AG04450 (cell line): ENCODE results near the gene LTBP1. TPM values are rescaled to one million over a fixed set of nuclear protein-coding genes. Genes with fewer than 3 reads are reported as not detected.

Source experiments
- CTCF ChIA-PET: fragments of 300-600, 350-600 bp; formaldehyde crosslinking; extraction: SDS; loops from one replicate; lab custom pipeline; 2022; ENCODE audit warnings: antibody characterized with exemption, inconsistent platforms; lab: Charles Lee
- POLR2A ChIA-PET: fragments of 350-600 bp; formaldehyde crosslinking; extraction: SDS; loops from one replicate; lab custom pipeline; 2021; ENCODE audit warnings: antibody characterized with exemption, inconsistent platforms; lab: Yijun Ruan, JAX
- DNase-seq: peaks from one replicate; pipeline ENCODE4 v3.0.0-alpha.2; 2011; ENCODE audit warnings: low read depth, low spot score
- H3K27ac ChIP-seq: one replicate; pipeline ENCODE4 v1.5.1; 2012; ENCODE audit warnings: low read depth, low read length, control low read depth
- H3K27me3 ChIP-seq: one replicate; pipeline ENCODE4 v1.6.0; 2012; ENCODE audit warnings: low read length; ENCODE audit not compliant: control insufficient read depth, insufficient read depth
- H3K4me3 ChIP-seq: 2 replicates; pipeline ENCODE4 v1.5.1; 2011; ENCODE audit warnings: mild to moderate bottlenecking, low read depth, low read length, control low read depth
- H3K9me3 ChIP-seq: 2 replicates; pipeline ENCODE4 v1.5.1; 2012; ENCODE audit warnings: low read length; ENCODE audit not compliant: control insufficient read depth, insufficient read depth
- polyA plus RNA-seq: library from polyadenylated mRNA; depleted of rRNA; stranded (reverse); fragments of >200 nt; gene quantifications from 2 replicates; pipeline ENCODE4 v1.2.3, GENCODE V29; 2011
- TF ChIP-seq, protein P1 (sequence below): IDR thresholded peaks from 2 replicates; pipeline ENCODE4 v1.5.1; 2011; ENCODE audit warnings: low read depth, low read length, control low read depth, inconsistent platforms

The LTBP1 gene
- polyA plus RNA-seq, 1 experiment, result 517 TPM

DNA sequence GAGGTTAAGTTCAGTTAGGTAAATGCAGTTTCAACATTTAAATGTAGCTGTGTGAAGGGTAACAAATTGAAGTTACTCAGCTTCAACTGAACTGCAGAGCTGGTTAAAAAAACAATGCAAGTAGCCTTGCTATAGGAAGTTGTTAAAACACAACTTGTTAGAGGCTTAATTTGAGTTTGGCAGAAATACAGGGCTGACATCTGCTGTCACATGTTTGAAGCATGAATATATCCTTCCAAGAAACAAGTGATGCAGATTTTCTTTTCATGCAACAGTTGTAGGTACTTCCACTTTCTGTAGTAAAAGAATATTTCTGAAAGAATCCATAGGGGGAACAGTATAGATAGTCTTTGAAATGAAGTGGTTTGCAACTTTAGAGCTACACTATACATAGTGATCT lies 321.0 kb downstream of the LTBP1 start:
- ChIA-PET CTCF (interaction anchor here (0.8 kb wide), 1 partner anchor 495 kb away, joined by 3 read pairs; no protein-coding TSS in a partner anchor), POLR2A (no interaction called here)
- DNase-seq, result no peak
- Histone ChIP-seq H3K4me3 (no peak overlapping the region), H3K27ac (no peak overlapping the region), H3K9me3 (peaks cover 14% of the 10 kb centered on the region), H3K27me3 (no peaks in the 10 kb centered on the region)
- TF ChIP-seq, protein P1, sequence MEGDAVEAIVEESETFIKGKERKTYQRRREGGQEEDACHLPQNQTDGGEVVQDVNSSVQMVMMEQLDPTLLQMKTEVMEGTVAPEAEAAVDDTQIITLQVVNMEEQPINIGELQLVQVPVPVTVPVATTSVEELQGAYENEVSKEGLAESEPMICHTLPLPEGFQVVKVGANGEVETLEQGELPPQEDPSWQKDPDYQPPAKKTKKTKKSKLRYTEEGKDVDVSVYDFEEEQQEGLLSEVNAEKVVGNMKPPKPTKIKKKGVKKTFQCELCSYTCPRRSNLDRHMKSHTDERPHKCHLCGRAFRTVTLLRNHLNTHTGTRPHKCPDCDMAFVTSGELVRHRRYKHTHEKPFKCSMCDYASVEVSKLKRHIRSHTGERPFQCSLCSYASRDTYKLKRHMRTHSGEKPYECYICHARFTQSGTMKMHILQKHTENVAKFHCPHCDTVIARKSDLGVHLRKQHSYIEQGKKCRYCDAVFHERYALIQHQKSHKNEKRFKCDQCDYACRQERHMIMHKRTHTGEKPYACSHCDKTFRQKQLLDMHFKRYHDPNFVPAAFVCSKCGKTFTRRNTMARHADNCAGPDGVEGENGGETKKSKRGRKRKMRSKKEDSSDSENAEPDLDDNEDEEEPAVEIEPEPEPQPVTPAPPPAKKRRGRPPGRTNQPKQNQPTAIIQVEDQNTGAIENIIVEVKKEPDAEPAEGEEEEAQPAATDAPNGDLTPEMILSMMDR, result no peak

DNA sequence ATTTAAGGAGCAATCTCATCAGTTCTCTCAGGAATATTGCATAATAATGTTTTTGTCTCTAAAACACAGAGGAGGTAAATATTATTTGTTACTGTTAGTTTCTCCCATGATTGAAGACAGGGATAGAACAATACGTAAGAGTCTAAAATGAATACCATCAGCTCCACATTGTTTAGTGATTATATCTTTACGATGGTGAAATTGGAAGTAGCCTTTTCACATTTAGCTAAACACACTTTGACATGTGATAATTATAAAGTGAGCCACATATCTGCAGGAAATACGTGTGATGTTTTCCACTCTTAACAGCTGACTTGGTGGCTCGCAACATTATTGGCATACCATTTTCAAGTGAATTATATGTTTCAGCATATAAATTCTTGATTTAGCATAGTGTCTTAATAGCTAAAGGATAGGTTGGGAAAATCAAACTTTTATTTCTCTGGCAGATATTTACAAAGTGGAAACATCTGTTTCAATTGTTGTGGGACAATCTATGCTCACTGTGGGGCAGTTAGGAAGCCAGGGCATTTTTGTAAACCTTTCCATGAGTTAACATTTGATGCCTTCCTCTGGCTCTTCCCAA lies 321.6 kb downstream of the LTBP1 start:
- H3K27me3 ChIP-seq, result no peaks in the 10 kb centered on the region
- CTCF ChIA-PET, result interaction anchor here (0.8 kb wide), 1 partner anchor 496 kb away, joined by 3 read pairs; no protein-coding TSS in a partner anchor
- H3K27ac ChIP-seq, result no peak overlapping the region
- no peak overlapping the region for H3K4me3 ChIP-seq
- TF ChIP-seq, protein P1, result no peak
- POLR2A ChIA-PET, result interaction anchor here (0.6 kb wide), 1 partner anchor 127 kb away, joined by 3 read pairs; no protein-coding TSS in a partner anchor
- H3K9me3 ChIP-seq, result peaks cover 14% of the 10 kb centered on the region
- DNase-seq, result no peak

GRCh38 chr2:33272001-33272400 lies 325.2 kb downstream of the LTBP1 start:
- no peaks in the 10 kb centered on the region for H3K27me3 ChIP-seq
- POLR2A ChIA-PET, result no interaction called here
- DNase-seq, result no peak
- H3K4me3 ChIP-seq, result no peak overlapping the region
- TF ChIP-seq, protein P1, result no peak
- H3K27ac ChIP-seq, result no peak overlapping the region
- CTCF ChIA-PET, result no interaction called here
- peaks cover 1% of the 10 kb centered on the region; the same call in 1 of the 2 replicates for H3K9me3 ChIP-seq

DNA sequence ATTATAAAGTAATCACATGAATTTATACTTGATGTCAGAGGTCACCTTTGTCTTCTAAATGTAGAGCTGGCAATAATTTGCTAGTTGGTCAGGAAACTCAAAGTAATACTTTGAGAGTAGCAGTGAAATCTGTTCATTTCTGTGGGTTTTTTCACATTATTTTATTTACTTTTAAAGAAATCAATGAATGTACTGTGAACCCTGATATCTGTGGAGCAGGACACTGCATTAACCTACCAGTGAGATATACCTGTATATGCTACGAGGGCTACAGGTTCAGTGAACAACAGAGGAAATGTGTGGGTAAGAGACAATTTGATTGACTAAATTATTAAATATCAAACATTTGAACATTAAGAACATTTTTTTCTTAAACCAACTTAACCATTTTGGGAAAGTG lies 326.7 kb downstream of the LTBP1 start:
- Histone ChIP-seq H3K9me3 (no peaks in the 10 kb centered on the region), H3K27ac (no peak overlapping the region), H3K4me3 (no peak overlapping the region), H3K27me3 (no peaks in the 10 kb centered on the region)
- no peak for DNase-seq
- CTCF ChIA-PET, result interaction anchor here (0.7 kb wide), 1 partner anchor 168 kb away, joined by 4 read pairs; no protein-coding TSS in a partner anchor
- TF ChIP-seq, protein P1, result no peak
- POLR2A ChIA-PET, result no interaction called here

DNA sequence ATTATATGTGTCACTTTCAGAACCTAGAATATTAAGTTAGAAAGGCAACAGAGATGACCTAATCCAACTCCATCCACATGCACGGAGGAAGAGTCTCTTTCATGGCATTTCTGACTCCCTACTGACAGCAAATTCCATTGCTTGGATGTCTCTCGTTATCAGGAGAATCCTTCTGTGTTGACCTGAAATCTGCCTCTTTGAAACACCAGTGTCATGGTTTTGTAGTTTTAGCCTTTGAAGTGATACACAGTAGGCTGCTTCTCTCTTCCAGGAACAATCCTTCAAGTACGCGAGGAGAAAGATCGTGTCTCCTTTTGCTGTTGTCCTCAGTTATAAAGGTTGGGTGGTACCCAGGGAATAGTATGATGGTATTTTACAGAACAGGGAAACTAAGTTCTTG lies 327.8 kb downstream of the LTBP1 start:
- H3K27ac ChIP-seq, result no peak overlapping the region
- no peak for DNase-seq
- ChIA-PET CTCF (no interaction called here), POLR2A (no interaction called here)
- no peak overlapping the region for H3K4me3 ChIP-seq
- H3K9me3 ChIP-seq, result no peaks in the 10 kb centered on the region
- TF ChIP-seq, protein P1, result no peak
- H3K27me3 ChIP-seq, result no peaks in the 10 kb centered on the region
